ENCODE data around the gene RHOT1. TPM values are rescaled to one million over a fixed set of nuclear protein-coding genes. Genes with fewer than 3 reads are reported as not detected.

Gene RHOT1
- total RNA-seq, 1 donor = 47.0 TPM

DNA sequence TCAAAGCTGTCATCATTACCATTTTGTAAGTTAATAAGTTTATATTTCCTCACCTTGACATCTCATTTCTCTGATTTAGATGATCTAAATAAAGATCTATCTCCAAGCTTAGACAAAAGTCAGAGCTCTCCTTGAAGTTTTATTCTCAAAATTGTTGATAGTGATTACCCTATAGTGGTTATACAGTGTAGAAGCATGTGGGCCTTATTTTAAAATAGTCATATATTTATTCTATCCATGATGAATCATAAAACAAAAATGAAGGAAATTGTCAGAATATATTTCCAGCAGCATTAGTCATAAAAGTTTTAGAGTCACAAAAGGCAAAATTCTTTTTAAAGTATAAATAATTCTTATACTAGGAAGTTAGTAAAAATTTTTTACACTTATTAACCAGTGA is 49.0 kb downstream of the RHOT1 start:
- peaks cover 18% of the 10 kb centered on the region for H3K4me1 ChIP-seq (ENCODE audit: insufficient read depth, low read length)
- peak; percentile 78 for DNase-seq (ENCODE audit: insufficient read length, low spot score, missing footprints)
- peak overlapping the region; percentile 44 for H3K4me2 ChIP-seq (ENCODE audit: insufficient read depth, low read length)
- H2AFZ ChIP-seq (ENCODE audit: low read length) = no peak overlapping the region
- H3K4me3 ChIP-seq (ENCODE audit: insufficient read depth, low read length) = no peak overlapping the region
- no peaks in the 10 kb centered on the region for H3K27me3 ChIP-seq (ENCODE audit: insufficient read depth, low read length)
- H3K79me2 ChIP-seq (ENCODE audit: insufficient read depth, low read length) = no peaks in the 10 kb centered on the region
- H3K9me3 ChIP-seq (ENCODE audit: low read depth, low read length) = no peaks in the 10 kb centered on the region
- peaks cover 23% of the 10 kb centered on the region for H3K36me3 ChIP-seq (ENCODE audit: insufficient read depth, low read length)
- no peaks in the 10 kb centered on the region for H4K20me1 ChIP-seq (ENCODE audit: insufficient read depth, low read length)
- peak overlapping the region; percentile 84 for H3K27ac ChIP-seq (ENCODE audit: low read depth, low read length)
- TF ChIP-seq, protein P1, sequence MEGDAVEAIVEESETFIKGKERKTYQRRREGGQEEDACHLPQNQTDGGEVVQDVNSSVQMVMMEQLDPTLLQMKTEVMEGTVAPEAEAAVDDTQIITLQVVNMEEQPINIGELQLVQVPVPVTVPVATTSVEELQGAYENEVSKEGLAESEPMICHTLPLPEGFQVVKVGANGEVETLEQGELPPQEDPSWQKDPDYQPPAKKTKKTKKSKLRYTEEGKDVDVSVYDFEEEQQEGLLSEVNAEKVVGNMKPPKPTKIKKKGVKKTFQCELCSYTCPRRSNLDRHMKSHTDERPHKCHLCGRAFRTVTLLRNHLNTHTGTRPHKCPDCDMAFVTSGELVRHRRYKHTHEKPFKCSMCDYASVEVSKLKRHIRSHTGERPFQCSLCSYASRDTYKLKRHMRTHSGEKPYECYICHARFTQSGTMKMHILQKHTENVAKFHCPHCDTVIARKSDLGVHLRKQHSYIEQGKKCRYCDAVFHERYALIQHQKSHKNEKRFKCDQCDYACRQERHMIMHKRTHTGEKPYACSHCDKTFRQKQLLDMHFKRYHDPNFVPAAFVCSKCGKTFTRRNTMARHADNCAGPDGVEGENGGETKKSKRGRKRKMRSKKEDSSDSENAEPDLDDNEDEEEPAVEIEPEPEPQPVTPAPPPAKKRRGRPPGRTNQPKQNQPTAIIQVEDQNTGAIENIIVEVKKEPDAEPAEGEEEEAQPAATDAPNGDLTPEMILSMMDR (IDR thresholded peaks at IDR 0.05; ENCODE audit: extremely low read depth, low read depth, low read length) = no peak

DNA sequence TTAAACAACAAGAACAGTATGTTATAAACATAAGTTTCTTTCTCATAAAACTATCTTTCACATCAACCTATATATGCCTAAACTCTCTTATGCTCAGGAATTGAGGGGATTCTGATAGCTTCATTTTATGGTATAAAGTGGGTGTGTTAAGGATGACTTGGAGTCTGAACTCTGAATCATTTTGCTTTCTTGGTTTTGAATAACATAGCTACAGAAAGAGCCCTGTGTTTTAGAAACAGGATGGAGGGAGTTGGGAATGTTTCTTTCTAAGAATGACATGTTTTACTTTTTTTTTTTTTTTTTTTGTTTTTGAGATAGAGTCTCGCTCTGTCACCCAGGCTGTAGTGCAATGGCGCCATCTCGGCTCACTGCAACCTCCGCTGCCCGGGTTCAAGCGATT is 50.1 kb downstream of the RHOT1 start:
- H3K4me2 ChIP-seq (ENCODE audit: insufficient read depth, low read length) = no peak overlapping the region
- TF ChIP-seq, protein P1 (IDR thresholded peaks at IDR 0.05; ENCODE audit: extremely low read depth, low read depth, low read length) = no peak
- no peaks in the 10 kb centered on the region for H3K9me3 ChIP-seq (ENCODE audit: low read depth, low read length)
- no peak overlapping the region for H3K4me3 ChIP-seq (ENCODE audit: insufficient read depth, low read length)
- DNase-seq (ENCODE audit: insufficient read length, low spot score, missing footprints) = peak; percentile 59
- no peaks in the 10 kb centered on the region for H4K20me1 ChIP-seq (ENCODE audit: insufficient read depth, low read length)
- H3K36me3 ChIP-seq (ENCODE audit: insufficient read depth, low read length) = peaks cover 23% of the 10 kb centered on the region
- H3K4me1 ChIP-seq (ENCODE audit: insufficient read depth, low read length) = peaks cover 18% of the 10 kb centered on the region
- H3K27me3 ChIP-seq (ENCODE audit: insufficient read depth, low read length) = no peaks in the 10 kb centered on the region
- H2AFZ ChIP-seq (ENCODE audit: low read length) = no peak overlapping the region
- H3K79me2 ChIP-seq (ENCODE audit: insufficient read depth, low read length) = no peaks in the 10 kb centered on the region
- peak overlapping the region; percentile 84 for H3K27ac ChIP-seq (ENCODE audit: low read depth, low read length)

DNA sequence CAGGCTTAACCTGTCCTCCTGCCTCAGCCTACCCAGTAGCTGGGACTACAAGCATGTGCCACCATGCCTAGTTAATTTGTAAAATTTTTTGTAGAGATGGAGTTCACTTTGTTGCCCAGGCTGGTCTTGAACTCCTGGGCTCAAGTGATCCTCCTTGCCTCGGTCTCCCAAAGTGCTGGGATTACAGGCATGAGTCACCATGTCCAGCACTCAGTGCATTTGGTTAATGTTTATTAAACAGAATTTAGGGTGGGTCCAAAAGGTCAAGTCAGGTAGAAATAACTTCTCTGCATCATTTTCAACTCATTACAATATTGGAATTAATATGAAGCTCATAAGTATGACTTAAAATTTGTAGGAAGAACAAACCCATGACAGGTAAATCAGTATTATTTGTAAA is 55.7 kb downstream of the RHOT1 start:
- Histone ChIP-seq H2AFZ (ENCODE audit: low read length) (no peak overlapping the region), H3K9me3 (ENCODE audit: low read depth, low read length) (no peaks in the 10 kb centered on the region), H4K20me1 (ENCODE audit: insufficient read depth, low read length) (no peaks in the 10 kb centered on the region), H3K79me2 (ENCODE audit: insufficient read depth, low read length) (no peaks in the 10 kb centered on the region), H3K27me3 (ENCODE audit: insufficient read depth, low read length) (no peaks in the 10 kb centered on the region), H3K36me3 (ENCODE audit: insufficient read depth, low read length) (peaks cover 45% of the 10 kb centered on the region), H3K4me1 (ENCODE audit: insufficient read depth, low read length) (no peaks in the 10 kb centered on the region), H3K4me2 (ENCODE audit: insufficient read depth, low read length) (no peak overlapping the region), H3K27ac (ENCODE audit: low read depth, low read length) (no peak overlapping the region), H3K4me3 (ENCODE audit: insufficient read depth, low read length) (no peak overlapping the region)
- DNase-seq (ENCODE audit: insufficient read length, low spot score, missing footprints) = no peak
- TF ChIP-seq, protein P1 (IDR thresholded peaks at IDR 0.05; ENCODE audit: extremely low read depth, low read depth, low read length) = no peak

DNA sequence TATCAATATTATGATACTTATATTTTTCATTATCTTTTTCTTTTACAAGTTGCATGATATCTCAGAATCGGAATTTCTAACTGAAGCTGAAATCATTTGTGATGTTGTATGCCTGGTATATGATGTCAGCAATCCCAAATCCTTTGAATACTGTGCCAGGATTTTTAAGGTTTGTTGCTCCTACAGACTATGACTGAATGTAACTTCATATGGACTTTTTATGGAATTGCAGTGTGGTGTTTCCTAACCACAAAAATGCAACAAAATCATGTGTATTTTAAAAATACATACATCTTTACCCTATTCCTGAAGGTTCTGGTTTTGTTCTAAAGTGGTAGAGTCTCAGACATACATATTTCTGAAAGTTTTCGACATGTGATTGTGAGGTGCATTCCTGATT is 64.6 kb downstream of the RHOT1 start:
- Histone ChIP-seq H3K79me2 (ENCODE audit: insufficient read depth, low read length) (no peaks in the 10 kb centered on the region), H3K4me1 (ENCODE audit: insufficient read depth, low read length) (peaks cover 5% of the 10 kb centered on the region), H3K36me3 (ENCODE audit: insufficient read depth, low read length) (peaks cover 7% of the 10 kb centered on the region), H4K20me1 (ENCODE audit: insufficient read depth, low read length) (no peaks in the 10 kb centered on the region), H2AFZ (ENCODE audit: low read length) (no peak overlapping the region), H3K27me3 (ENCODE audit: insufficient read depth, low read length) (no peaks in the 10 kb centered on the region), H3K4me2 (ENCODE audit: insufficient read depth, low read length) (no peak overlapping the region), H3K27ac (ENCODE audit: low read depth, low read length) (no peak overlapping the region), H3K9me3 (ENCODE audit: low read depth, low read length) (no peaks in the 10 kb centered on the region), H3K4me3 (ENCODE audit: insufficient read depth, low read length) (no peak overlapping the region)
- no peak for DNase-seq (ENCODE audit: insufficient read length, low spot score, missing footprints)
- TF ChIP-seq, protein P1 (IDR thresholded peaks at IDR 0.05; ENCODE audit: extremely low read depth, low read depth, low read length) = no peak

Measured in osteoblast (primary cell).